ENCODE results near the gene FBLN5. TPM values are rescaled to one million over a fixed set of nuclear protein-coding genes. Genes with fewer than 3 reads are reported as not detected.

Gene FBLN5
- total RNA-seq, 1 donor from 2014 or later: 240 TPM

GRCh38 chr14:91858536-91859275 is 88.8 kb downstream of the FBLN5 start:
- Histone ChIP-seq H3K27ac (peak overlapping the region; percentile 12), H3K36me3 (no peaks in the 10 kb centered on the region), H3K4me3 (no peak overlapping the region), H3K4me1 (peaks cover 36% of the 10 kb centered on the region), H3K9me3 (no peaks in the 10 kb centered on the region), H3K27me3 (no peaks in the 10 kb centered on the region)
- no peak for DNase-seq (ENCODE audit: extremely low spot score in 2 of 2)
- intact Hi-C loops (cut with DNase I): no loop called here
- TF ChIP-seq POLR2AphosphoS5 (IDR thresholded peaks at IDR 0.05; ENCODE audit: insufficient read depth in 1 of 2, low read depth in 1 of 2) (no peak), POLR2A (IDR thresholded peaks at IDR 0.05) (no peak)
- TF ChIP-seq, protein P1, sequence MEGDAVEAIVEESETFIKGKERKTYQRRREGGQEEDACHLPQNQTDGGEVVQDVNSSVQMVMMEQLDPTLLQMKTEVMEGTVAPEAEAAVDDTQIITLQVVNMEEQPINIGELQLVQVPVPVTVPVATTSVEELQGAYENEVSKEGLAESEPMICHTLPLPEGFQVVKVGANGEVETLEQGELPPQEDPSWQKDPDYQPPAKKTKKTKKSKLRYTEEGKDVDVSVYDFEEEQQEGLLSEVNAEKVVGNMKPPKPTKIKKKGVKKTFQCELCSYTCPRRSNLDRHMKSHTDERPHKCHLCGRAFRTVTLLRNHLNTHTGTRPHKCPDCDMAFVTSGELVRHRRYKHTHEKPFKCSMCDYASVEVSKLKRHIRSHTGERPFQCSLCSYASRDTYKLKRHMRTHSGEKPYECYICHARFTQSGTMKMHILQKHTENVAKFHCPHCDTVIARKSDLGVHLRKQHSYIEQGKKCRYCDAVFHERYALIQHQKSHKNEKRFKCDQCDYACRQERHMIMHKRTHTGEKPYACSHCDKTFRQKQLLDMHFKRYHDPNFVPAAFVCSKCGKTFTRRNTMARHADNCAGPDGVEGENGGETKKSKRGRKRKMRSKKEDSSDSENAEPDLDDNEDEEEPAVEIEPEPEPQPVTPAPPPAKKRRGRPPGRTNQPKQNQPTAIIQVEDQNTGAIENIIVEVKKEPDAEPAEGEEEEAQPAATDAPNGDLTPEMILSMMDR (IDR thresholded peaks at IDR 0.05): no peak

DNA sequence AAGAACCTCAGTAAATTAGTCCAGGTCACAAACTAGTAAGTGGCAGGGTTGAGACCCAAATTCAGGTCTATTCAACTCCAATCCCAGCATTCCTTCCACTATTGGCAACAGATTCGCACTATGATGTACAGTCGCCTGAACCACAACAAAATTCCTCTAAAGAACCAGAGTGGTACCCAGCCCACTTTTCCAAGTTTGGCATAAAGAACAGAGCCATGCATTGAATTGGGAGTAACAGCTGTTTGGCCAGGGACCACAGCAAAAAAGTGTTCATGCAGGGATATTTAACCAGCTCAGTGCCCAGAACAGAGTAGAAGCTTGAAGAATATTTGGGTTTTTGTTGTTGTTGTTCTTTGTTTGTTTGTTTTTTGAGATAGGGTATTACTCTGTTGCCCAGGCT is 89.9 kb downstream of the FBLN5 start:
- no peak for TF ChIP-seq POLR2A (IDR thresholded peaks at IDR 0.05)
- no peak for TF ChIP-seq POLR2AphosphoS5 (IDR thresholded peaks at IDR 0.05; ENCODE audit: insufficient read depth in 1 of 2, low read depth in 1 of 2)
- TF ChIP-seq, protein P1 (IDR thresholded peaks at IDR 0.05): no peak
- no peaks in the 10 kb centered on the region for H3K9me3 ChIP-seq
- no peak for DNase-seq (ENCODE audit: extremely low spot score in 2 of 2)
- H3K27me3 ChIP-seq: no peaks in the 10 kb centered on the region
- H3K36me3 ChIP-seq: no peaks in the 10 kb centered on the region
- H3K4me1 ChIP-seq: peaks cover 36% of the 10 kb centered on the region
- intact Hi-C loops (cut with DNase I): no loop called here
- H3K4me3 ChIP-seq: no peak overlapping the region
- H3K27ac ChIP-seq: no peak overlapping the region

- Histone ChIP-seq H3K36me3 (no peaks in the 10 kb centered on the region), H3K27ac (peak overlapping the region; percentile 64), H3K4me1 (peaks cover 28% of the 10 kb centered on the region), H3K4me3 (no peak overlapping the region), H3K9me3 (no peaks in the 10 kb centered on the region), H3K27me3 (no peaks in the 10 kb centered on the region)
- intact Hi-C loops (cut with DNase I): no loop called here
- DNase-seq (ENCODE audit: extremely low spot score in 2 of 2): peak in 1 of 2 donors; percentile 58
- TF ChIP-seq, protein P1 (IDR thresholded peaks at IDR 0.05): no peak
- no peak for TF ChIP-seq POLR2A (IDR thresholded peaks at IDR 0.05)
- TF ChIP-seq POLR2AphosphoS5 (IDR thresholded peaks at IDR 0.05; ENCODE audit: insufficient read depth in 1 of 2, low read depth in 1 of 2): no peak
These were observed 93.1 kb downstream of the FBLN5 start for GRCh38 chr14:91854327-91854934.

DNA sequence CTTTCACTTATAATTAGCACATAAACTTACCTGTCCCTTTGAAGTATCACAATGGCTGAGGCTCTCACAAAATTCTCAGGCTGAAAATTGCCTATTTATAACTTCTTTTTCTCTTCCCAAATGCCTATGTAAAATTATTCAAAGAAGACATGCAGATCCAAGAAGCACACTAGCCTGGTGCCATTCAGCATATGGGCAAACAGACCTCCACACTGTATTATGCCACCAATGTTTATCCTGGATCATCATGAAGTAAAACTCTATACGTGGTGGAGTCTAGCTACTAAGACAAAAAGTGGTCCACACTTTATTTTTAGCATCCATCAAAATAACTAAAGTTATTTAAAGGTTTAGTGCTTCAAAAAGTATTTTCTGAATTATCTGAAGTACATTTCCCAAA is 95.9 kb downstream of the FBLN5 start:
- intact Hi-C loops (cut with DNase I): no loop called here
- H3K27me3 ChIP-seq: no peaks in the 10 kb centered on the region
- DNase-seq (ENCODE audit: extremely low spot score in 2 of 2): no peak
- H3K36me3 ChIP-seq: no peaks in the 10 kb centered on the region
- TF ChIP-seq POLR2AphosphoS5 (IDR thresholded peaks at IDR 0.05; ENCODE audit: insufficient read depth in 1 of 2, low read depth in 1 of 2): no peak
- TF ChIP-seq, protein P1 (IDR thresholded peaks at IDR 0.05): no peak
- TF ChIP-seq POLR2A (IDR thresholded peaks at IDR 0.05): no peak
- H3K27ac ChIP-seq: no peak overlapping the region
- H3K4me3 ChIP-seq: no peak overlapping the region
- no peaks in the 10 kb centered on the region for H3K9me3 ChIP-seq
- peaks cover 16% of the 10 kb centered on the region for H3K4me1 ChIP-seq

DNA sequence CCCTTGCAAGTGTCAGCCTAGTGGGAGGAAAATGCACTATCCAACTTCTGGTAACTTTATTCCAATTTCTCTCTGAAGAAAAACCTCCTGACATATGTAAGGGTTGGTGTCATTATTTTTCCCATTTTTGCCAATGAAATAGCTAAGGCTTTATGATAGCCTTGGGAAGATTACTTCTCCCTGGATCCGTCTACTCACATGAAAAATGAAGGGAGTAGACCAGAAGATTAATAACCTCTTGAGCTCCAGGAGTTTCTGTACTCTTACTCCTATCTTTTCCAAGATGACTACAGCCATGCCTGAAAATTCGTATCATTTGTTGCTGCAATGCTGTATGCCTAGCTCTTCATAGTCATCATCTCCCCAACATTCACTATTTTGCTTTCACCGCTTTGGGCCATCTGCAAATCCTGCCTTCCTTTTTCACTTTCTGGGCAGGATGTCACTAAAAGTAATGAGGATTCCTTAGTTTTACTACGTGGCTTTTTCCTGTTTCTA is 98.9 kb downstream of the FBLN5 start:
- Histone ChIP-seq H3K4me3 (no peak overlapping the region), H3K36me3 (no peaks in the 10 kb centered on the region), H3K27ac (no peak overlapping the region), H3K27me3 (no peaks in the 10 kb centered on the region), H3K4me1 (no peaks in the 10 kb centered on the region), H3K9me3 (no peaks in the 10 kb centered on the region)
- TF ChIP-seq POLR2AphosphoS5 (IDR thresholded peaks at IDR 0.05; ENCODE audit: insufficient read depth in 1 of 2, low read depth in 1 of 2) (no peak), POLR2A (IDR thresholded peaks at IDR 0.05) (no peak)
- TF ChIP-seq, protein P1 (IDR thresholded peaks at IDR 0.05): no peak
- peak in 1 of 2 donors; percentile 58 for DNase-seq (ENCODE audit: extremely low spot score in 2 of 2)
- intact Hi-C loops (cut with DNase I): no loop called here

All from vagina (tissue), 2 donors.